GM18520 (cell line): ENCODE results near the gene NR6A1.
A peak's percentile ranks its signal among the peaks of the same experiment; 100 is the strongest.
"Not testable (repeated sequence)": the region's sequence is repeated elsewhere in the genome, so short reads cannot be mapped to it uniquely, and the experiment has no call there.

ENCODE experiments used
- ATAC-seq: cut with Tn5 transposase; IDR thresholded peaks from one replicate; pipeline ENCODE4 v1.9.1; 2021; ENCODE audit not compliant: unreplicated experiment

The NR6A1 gene

GRCh38 chr9:124778575-124779367 is 7.7 kb upstream of the NR6A1 start:
- no peak for ATAC-seq

DNA sequence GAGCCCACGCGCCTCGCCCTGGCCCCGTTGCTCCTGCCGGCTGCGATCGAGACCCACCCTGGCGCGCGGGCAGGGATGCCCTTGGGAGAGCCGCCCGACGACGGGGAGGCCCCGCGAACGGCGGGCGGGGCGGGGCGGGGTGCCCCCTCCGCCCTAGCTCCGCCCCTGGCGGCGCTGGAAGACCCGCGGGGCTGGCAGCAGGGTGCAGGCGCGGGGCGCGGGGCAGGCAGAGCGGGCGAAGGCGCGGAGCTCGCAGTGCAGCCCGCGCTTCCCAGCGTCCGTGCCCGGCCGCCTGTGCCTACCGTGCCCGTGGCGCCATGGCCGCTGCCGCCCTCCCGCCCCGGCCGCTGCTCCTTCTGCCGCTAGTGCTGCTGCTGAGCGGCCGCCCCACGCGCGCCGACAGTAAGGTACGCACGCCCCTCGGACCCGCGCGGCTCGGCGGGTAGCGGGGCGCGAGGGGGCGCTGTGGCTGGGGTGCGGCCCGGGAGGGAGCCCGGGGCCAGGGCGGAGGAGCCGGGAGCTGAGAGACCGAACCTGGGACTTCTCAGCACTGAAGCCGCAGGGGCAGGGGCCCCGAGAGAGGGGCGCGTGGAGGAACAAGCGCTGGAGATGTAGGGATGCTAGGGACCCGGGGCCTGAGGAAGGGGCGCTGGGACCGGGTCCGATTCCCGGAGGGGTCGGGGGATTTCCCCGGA is 6.0 kb upstream of the NR6A1 start, which contains the start of gene OLFML2A:
Gene OLFML2A (plus strand): TSS at position 180 of the 695 bp plus-strand sequence. CDS start 138 bp downstream, at position 318.
- no peak for ATAC-seq

GRCh38 chr9:124776618-124776953 is 5.5 kb upstream of the NR6A1 start:
- ATAC-seq: no peak

DNA sequence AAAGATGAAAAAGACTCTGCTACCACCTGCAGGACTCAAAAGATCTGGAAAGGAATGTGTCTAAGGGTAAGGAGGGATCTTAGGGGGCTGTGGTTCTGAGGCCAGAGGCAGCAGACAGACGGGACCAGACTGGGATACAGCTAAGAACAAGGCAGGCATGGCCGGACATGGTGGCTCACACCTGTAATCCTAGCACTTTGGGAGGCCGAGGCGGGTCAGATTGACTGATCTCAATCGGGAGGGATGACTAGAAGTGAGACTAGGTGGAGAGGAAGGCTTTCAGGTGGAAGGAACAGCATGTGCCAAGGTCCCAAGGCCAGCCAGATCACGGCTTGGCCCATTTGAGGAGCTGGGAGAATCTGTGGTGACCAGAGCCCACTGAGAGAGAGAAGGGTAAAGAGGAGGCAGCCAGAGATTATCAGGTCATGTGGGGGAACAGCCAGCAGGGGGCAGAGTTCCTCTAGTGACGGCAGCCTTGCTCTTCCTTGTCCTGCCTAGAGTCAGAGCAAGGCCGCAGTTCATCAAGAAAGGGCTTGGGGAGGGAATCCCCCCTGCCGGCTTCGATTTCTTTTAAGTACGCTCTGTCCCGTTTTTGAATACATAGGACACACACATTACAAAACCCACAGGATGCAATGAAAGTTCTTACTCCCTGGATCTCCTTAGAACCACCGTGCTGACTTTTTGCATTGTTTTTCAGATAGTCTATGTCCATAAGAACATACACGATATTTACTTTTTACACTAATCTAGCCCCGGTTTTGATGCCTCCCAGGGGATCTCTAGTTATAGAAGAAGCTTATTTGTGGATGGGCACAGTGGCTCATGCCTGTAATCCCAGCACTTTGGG is 3.2 kb upstream of the NR6A1 start:
- ATAC-seq: peak; percentile 22

GRCh38 chr9:124773473-124774128 is 2.5 kb upstream of the NR6A1 start:
- no peak for ATAC-seq

DNA sequence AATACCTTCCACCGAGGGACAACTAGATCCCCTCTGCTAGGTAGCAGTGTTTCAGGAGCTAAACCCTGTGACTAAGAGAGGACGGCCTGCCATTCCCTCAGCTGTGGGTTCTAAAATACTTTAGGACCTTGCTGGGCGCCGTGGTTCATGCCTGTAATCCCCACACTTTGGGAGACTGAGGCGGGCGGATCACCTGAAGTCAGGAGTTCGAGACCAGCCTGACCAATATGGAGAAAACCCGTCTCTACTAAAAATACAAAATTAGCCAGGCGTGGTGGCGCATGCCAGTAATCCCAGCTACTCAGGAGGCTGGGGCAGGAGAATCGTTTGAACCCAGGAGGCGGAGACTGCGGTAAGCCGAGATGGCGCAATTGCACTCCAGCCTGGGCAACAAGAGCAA is 1.8 kb upstream of the NR6A1 start:
- not testable (repeated sequence) for ATAC-seq

- ATAC-seq: no peak
Measured at GRCh38 chr9:124771867-124772679, 962 bp upstream of the NR6A1 start.

GRCh38 chr9:124770359-124771020 is 621 bp downstream of the NR6A1 start:
- ATAC-seq: no peak

GRCh38 chr9:124769549-124770358 is 1.4 kb downstream of the NR6A1 start:
- no peak for ATAC-seq

GRCh38 chr9:124768750-124769548 is 2.2 kb downstream of the NR6A1 start:
- ATAC-seq: no peak

DNA sequence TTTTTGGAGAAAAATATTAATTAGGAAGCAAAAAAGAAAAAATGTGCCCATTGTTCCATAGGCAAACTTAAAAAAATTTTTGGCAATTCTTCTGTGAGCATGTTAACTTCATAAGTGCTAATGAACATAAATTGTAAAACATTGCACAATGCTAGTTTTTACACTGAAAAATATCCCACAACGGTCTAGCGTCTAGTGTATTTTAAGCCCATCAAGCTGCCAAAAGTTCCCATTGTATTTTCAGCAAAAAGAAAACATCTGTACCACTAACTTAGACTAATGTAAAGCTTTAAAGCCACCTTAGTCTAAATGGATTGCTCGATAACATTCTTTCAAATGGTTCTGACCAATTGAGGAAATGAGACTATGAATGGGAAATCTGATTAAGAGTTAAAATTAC is 2.8 kb downstream of the NR6A1 start:
- no peak for ATAC-seq

GRCh38 chr9:124767821-124768220 is 3.3 kb downstream of the NR6A1 start:
- ATAC-seq: no peak

DNA sequence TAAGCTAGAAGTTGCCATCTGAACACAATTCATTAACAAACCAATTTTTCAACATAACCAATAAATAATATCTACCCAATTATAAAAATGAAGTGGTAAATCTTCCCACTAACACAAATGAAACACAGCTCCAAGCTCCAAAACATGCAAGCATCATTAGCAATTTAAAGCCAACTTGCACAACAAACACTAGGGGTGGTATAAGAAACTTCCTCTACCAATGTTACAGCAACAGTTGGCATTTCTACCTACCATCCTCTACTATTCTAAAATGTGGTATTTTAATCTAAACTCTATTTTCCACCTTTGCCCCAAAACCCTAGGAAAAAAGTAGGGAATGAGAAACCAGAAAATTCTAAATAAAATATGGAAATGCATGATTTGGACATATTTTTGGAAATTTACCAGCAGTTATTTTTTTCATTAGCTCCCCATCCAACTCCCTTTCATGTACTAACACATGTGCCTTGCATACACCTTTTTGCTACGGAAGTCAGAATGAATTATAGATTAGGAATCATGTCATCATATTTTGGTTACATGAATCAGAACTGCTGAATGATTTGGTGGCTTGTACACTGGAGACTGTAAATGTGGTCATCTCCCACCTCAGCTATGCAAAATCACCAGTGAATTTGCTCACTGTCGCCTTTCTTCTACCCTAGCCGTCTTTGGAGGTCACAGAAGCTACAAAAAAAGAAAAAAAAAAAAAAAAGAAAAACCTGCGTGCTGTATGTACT is 4.1 kb downstream of the NR6A1 start:
- ATAC-seq: no peak

DNA sequence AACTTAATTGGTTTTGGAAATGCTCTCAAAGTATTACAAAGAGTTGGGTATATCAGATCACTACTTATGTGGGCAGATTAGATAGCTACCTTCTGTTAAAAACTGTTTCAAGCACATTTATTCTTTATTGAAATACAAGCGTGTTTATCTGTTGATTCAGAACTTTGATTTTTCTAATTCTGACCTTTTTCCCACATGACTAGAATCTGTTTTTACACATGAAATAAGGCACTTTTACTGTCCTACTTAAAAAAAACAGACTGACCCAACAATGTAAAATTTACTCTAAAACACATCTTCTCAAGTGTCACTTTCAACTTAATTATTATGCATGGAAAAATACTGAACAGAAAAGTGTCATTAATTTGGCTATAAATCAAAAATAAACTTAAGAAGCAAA is 4.8 kb downstream of the NR6A1 start:
- ATAC-seq: no peak

- no peak for ATAC-seq
Measured at GRCh38 chr9:124765439-124765835, 5.7 kb downstream of the NR6A1 start.

DNA sequence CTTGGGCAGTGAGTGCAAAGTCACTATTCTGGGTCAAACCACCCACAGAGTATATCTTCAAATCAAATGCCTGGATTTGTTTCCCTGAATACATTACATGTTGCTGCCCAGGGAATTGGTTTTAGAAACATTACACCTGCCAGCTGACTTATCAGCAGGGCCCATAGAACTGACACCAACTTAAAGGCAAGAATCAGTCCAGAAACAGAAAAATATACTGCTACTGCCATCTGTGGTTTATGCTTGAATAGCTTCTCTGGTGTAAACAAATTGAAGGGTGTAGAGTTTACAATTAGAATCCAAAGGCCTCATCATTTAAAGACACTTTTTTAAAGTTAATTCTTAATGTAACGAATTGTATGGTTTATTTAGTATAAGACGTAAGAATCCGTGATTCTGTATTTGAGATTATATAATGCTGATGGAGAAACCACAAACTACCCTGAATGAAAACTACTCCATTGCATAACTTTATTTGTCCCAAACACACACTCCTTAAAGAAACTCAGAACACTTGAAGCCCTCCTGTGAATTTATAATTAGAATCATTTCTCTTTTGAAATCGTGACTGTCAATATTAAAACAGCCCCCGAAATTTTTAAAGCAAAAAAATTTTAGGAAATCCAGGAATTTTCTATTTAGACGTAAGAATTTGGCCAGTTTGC is 6.2 kb downstream of the NR6A1 start:
- no peak for ATAC-seq

- no peak for ATAC-seq
Measured at GRCh38 chr9:124762633-124763032, 8.5 kb downstream of the NR6A1 start.
